NCI-H146 treated with DMSO at 0.1 percent for 48 hours (cell line): ENCODE data around the gene ARHGAP32.

Source experiments
- DNase-seq: peaks from one replicate; lab custom pipeline; 2025; ENCODE audit not compliant: unreplicated experiment; lab: John Stamatoyannopoulos, UW

ARHGAP32 gene

GRCh38 chr11:128962896-128963295, 229.2 kb downstream of the ARHGAP32 start:
- DNase-seq = no peak

- DNase-seq = no peak
These were observed 230.5 kb downstream of the ARHGAP32 start for GRCh38 chr11:128961645-128962044.

- DNase-seq = no peak
These were observed 235.0 kb downstream of the ARHGAP32 start for GRCh38 chr11:128957202-128957482.

DNA sequence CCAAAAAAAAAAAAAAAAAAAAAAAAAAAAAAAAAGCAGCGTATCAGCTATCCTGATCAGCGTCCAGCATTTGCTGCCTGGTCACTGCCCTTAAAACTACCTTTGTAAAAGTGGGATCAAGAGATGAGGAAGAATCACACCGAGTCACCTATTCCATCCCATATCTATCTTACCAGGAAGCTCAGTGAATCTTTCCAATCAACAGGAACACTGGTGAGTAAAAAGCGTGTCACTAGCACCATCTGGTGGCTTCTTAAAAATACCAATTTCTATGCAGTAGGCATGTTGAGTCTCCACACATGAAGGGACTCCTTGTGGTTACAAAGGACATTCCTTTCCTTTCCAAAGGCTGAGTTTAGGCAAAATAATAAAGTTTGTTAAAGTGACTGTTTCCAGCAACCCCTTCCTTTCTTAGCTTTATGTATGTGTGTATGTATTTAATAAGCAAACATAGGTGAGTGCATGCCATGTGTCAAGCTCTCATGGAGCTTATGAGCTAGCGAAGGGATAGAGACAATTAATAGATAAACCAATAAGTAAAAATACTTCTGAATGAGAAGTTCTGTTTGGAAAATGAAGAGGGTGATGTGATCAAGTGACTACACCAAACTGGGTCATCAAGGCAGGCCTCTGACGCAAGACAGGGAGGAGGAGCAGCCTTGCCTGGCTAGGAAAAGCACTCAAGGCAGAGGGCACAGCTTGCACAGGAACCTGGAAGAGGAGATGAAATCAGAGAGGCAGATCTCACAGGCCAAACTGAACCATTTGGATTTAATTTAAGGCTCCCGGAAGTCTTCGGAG, 235.5 kb downstream of the ARHGAP32 start:
- DNase-seq = peak; percentile 62

- DNase-seq = no peak
These were observed 236.5 kb downstream of the ARHGAP32 start for GRCh38 chr11:128955636-128956035.

- DNase-seq = no peak
These were observed 239.0 kb downstream of the ARHGAP32 start for GRCh38 chr11:128953151-128953550.

- DNase-seq = no peak
These were observed 242.2 kb downstream of the ARHGAP32 start for GRCh38 chr11:128949791-128950454.

DNA sequence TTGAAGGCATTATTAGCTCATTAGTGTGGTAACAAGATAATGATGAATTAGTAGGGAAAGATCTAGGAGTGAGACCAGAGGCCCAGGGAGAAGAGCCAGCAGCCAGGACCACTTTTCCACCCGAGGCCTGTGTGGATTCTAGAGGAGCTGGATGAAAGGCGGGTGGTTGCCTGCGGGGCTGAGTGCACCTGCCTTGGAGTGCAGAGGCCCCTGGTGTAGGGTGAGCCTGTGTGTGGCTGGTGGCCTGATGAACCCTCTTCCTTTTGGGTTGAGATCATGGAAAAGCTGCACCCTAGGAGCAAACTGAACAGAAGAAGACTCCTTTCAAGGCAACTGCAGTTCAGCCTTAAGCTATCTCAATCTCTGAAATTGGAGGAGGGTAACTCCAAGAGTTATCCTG, 243.5 kb downstream of the ARHGAP32 start:
- DNase-seq = peak; percentile 11

GRCh38 chr11:128947773-128948172, 244.4 kb downstream of the ARHGAP32 start:
- no peak for DNase-seq

GRCh38 chr11:128946648-128947047, 245.5 kb downstream of the ARHGAP32 start:
- DNase-seq = no peak

- no peak for DNase-seq
These were observed 248.6 kb downstream of the ARHGAP32 start for GRCh38 chr11:128943428-128943976.

DNA sequence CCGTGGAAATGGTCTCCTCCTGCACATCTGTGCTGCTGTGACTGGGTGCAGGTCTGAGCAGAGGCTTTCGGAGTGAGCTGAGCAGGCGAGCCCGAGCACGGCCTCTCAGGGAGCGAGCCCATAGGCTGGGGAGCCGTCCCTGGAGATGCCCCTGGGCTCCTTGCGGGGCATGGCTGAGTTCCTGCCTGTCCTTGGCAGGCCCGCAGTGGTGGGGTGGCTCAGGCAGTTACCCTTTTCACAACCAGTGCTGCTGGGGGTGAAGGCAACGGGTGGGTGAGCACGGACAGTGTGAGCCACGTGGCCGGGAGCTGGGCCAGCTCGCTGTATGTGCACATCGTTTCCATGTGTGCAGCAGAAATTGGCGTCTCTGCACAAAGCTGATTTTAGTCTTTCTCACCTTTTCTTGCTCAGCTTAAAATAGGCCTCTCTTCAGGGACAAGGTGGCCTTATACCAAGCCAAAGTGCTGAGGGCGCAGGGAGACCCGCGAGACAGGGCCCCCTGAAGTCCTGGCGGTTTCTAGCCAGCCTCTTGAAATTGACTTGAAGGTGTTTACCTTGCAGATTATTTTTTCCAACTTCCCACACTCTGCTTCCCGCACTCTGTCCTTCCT, 249.2 kb downstream of the ARHGAP32 start, which contains the start of gene TP53AIP1:
TSS of gene TP53AIP1 (minus strand) at position 55 of the 611 bp plus-strand sequence. CDS start 5,053 bp downstream, outside the sequence.
- no peak for DNase-seq

DNA sequence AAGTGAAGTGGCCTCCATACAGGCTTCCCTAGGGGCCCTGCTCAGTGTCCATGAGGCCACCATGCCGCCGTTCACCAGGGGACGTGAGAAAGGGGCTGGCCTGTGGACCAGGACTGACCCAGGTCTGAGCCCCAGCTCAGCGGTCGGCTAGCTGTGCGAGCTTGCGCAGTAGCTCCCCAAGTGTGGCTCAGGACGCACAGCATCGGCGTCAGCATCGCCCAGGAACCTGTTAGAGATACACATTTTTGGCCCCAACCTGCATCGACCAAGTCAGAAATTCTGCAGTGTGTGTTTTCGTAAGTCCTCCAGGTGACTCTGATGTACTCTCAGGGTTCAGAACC, 249.9 kb downstream of the ARHGAP32 start:
- DNase-seq = no peak

GRCh38 chr11:128941573-128942271, 250.4 kb downstream of the ARHGAP32 start:
- no peak for DNase-seq

GRCh38 chr11:128941110-128941509, 251.0 kb downstream of the ARHGAP32 start:
- no peak for DNase-seq

DNA sequence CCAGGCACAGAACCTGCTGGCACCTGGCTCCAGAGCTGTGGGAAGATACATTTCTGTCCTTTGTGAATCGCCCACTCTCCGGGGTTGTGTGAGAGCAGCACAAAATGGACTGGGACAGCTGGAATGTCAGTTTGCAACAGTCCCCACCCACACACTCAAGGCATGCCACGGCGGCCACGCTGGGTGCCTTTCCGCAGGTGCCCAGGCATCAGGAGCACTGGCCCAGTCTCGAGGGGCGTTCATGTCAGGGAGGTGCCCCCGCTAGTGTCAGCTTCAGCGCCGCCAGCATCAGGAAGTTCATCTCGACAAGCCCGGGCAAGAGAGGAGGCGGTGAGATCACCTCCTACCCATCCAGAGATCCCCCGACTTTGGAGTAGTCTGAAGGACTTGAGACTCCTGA, 251.5 kb downstream of the ARHGAP32 start:
- no peak for DNase-seq

- no peak for DNase-seq
These were observed 252.0 kb downstream of the ARHGAP32 start for GRCh38 chr11:128940156-128940555.

- no peak for DNase-seq
These were observed 252.5 kb downstream of the ARHGAP32 start for GRCh38 chr11:128939591-128939990.

- no peak for DNase-seq
These were observed 253.8 kb downstream of the ARHGAP32 start for GRCh38 chr11:128938156-128938885.

- no peak for DNase-seq
These were observed 254.6 kb downstream of the ARHGAP32 start for GRCh38 chr11:128937480-128937879.
